ENCODE data around the gene RAB10.
"Not testable (repeated sequence)": the region's sequence is repeated elsewhere in the genome, so short reads cannot be mapped to it uniquely, and the experiment has no call there.

RAB10 gene

GRCh38 chr2:26164641-26165211 lies 130.8 kb downstream of the RAB10 start:
- DNase-seq = no peak

GRCh38 chr2:26165403-26165802 lies 131.5 kb downstream of the RAB10 start:
- no peak for DNase-seq

GRCh38 chr2:26166541-26166940 lies 132.7 kb downstream of the RAB10 start:
- DNase-seq = not testable (repeated sequence)

- DNase-seq = no peak
Observed at GRCh38 chr2:26168785-26169184, 134.9 kb downstream of the RAB10 start.

DNA sequence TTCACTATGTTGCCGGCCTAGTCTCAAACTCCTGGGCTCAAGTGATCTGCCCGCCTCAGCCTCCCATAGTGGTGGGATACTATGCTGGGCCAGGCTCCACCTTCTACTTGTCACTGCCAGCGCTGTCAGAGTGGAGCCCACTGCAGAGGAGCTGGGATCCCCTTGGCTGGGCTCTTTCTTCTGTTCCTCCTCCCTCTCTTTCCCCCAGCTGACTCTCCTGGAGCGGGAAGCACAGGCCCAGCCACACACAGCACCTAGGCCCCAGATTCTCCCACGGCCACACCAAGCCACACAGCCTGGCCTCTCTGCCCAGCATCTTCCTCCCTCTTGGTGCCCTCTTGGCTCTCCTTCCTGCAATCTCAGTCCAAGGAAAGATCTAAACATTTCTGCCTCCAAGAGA lies 135.3 kb downstream of the RAB10 start:
- no peak for DNase-seq

- DNase-seq = no peak
Observed at GRCh38 chr2:26169681-26170414, 136.0 kb downstream of the RAB10 start.

DNA sequence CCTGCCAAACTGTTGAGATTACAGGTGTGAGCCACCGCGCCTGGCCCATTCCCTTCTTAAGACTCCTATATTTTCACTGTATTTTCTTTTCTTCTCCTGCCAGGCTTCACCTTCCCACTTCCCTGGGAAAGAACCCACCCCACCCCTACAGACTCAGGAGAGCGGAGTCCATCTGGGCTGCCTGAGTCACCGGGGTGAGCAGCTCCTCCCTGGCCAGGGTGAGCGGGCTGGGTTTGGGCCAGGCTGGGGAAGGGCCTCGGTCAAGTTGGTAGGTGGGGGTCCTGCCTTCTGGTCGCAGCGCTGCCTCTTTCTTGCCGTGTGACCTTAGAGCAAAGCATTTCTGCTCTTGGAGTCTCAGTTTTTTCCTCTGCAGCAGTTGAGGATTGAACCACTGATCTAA lies 136.9 kb downstream of the RAB10 start:
- DNase-seq = no peak

GRCh38 chr2:26172189-26172870 lies 138.4 kb downstream of the RAB10 start:
- DNase-seq = no peak

DNA sequence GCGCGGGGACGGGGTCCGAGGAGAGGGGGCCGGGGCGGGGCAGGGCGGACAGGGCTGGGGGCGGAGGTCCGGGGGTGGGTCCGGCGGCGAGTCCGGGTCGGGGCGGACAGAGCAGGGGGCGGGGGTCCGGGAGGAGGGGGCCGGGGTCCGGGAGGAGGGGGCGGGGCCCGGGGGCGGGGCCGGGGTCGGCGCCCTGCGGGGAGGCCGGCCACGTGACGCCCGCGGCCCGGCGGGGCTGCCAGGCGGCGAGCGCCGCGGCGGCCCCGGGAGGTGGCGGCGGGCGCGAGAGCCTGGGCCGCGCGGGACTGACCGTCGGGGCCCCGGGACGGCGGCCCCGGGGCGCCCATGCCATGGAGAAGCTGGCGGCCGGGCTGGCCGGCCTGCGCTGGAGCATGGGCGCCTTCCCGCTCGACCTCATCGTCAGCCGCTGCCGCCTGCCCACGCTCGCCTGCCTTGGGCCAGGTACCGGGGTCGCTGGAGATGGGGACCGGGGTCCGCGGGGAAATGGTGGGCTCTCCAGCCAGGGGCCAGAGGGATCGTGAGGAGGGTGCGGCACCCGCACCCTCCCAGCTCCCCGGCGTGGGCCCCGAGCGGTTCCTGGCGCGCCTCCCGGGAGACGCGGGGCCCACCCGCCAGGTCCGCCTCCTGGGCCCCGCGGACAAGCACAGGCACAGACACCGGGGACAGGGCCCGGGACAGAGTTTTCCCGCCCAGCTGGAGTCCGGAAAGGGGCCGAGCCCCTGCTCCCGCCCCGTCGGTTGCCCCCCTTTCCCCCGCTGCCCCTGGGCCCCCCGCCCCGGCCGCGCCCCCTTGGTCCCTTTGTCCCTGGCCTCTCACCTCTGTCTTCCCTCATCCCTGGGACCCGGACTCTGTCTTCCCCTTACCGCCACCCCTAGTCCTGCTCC lies 139.2 kb downstream of the RAB10 start, which contains the start of gene GAREM2:
Gene GAREM2, plus strand, starts transcription at position 218 of the 905 bp plus-strand sequence. Its CDS starts 133 bp downstream, at position 351.
- no peak for DNase-seq

DNA sequence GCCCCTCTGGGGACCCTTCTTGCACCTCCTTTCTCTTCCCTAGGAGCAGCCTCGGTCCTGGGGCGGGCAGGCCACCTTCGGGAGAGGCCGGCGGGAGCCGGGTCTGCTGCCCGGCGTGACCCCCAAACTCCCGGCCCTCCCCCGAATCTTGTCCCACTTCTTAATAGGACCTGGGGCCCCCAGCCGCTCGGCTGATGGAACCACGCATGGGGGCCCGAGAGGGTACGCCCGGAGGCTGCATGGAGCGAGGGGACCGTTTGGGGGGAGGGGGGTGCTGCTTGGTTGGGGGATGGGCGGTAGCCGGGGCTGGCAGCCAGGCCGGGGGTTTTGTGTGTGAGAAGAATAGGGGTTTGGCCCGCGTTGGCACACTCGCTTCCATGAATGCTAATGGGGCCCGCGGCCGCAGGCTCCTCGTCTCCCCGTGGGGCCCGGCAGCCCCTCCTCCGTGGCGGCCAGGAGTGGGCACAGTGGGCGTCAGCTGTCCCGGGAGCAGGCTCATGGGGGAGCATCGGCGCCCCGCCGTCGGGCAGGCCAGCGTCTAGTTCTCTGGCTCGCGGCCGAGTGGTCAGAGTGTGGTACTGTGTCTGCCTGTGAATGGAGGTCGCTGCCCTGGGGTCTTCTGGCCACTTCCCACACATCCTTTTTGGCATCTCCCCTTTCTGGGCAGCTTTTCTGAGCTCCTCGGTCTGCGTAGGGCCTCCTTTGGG lies 140.0 kb downstream of the RAB10 start:
- no peak for DNase-seq

- DNase-seq = no peak
Observed at GRCh38 chr2:26174691-26175465, 141.0 kb downstream of the RAB10 start.

- DNase-seq = no peak
Observed at GRCh38 chr2:26175466-26176278, 141.8 kb downstream of the RAB10 start.

DNA sequence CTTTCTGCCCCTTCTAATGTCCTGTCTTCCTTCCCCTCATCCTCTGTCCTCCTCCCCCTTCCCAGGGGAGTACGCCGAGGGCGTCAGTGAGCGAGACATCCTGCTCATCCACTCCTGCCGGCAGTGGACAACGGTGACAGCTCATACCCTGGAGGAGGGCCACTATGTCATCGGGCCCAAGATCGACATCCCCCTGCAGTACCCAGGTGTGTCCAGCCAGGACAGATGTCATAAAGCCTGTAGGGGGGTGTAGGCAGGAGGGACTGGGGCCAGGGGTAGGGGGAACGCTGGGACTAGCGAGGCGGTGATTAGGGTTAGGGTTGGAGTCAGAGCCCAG lies 142.4 kb downstream of the RAB10 start:
- no peak for DNase-seq

DNA sequence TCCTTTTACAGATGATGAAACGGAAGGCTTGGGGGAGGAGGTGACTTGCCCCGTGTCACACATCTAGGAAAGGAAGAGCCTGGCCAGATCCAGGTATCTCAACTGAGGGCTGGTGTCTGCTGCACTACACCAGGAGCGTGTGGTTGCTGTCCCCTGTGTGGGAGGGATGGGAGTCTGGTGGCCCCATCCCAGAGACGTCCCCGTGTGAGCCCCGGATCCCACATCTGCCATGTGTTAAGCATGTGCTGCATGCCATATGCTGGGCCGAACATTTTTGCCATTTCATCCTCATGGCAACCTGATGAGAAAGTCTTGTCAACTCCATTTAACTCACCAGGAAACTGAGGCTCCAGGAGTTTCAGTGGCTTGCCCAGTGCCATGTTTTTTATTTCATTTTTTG lies 143.2 kb downstream of the RAB10 start:
- no peak for DNase-seq

DNA sequence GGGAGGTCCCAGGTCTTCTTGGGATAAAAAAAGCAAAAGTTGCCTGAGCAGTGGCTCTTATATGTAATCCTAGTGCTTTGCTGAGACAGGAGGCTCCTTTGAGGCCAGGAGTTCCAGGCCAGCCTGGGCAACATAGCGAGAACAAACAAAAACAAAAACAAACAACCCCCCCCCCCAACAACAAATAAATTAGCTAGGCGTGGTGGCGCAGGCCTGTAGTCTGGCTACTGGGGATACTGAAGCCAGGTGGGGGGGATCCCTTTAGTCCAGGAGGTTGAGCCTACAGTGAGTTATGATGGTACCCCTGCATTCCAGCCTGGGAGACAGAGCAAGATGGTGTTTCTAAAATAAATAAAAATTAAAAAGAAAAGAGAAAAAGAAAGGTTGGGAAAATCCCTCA lies 144.4 kb downstream of the RAB10 start:
- no peak for DNase-seq

- DNase-seq = no peak
Observed at GRCh38 chr2:26178746-26179436, 145.0 kb downstream of the RAB10 start.

DNA sequence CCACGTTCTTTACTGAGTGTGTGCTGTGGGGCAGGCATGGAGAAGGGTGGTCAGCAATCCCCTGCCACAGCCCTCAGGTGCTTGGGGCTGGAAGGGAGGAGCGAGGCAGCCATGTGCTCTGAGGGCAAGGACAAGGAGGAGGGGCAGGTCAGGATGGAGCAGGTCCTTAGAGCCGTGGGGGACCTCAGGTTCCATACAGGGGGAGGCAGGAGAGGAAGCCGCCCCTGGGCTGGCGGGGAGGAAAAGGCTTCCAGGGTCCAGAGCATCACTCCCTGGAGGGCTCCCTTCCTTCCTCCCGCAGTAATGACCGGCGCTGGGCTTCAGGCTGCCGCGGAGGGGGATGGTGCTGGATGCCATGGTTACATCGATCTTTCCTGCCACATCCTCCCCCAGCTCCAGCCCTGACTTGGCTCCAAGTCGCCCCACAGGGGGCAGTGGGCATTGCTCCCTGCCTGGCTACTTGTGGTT lies 145.6 kb downstream of the RAB10 start:
- DNase-seq = no peak

DNA sequence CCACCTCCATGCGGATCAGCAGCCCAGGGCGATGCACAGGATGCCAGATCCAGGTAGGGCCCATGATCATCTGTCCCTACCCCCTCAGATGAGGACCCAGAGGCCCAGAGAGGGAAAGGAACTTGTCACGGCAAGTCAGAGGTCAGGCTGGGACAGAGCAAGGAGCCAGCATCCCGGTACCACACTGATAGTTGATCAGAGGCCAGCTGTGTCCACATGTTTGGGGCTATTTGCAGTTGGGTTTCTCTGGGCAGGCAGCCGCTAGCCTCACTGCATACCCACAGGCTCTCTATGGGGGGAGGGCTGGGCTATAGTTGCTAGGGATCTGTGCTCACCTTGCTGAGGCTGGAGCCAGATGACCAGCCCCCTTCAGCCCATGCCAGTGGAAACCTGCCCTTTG lies 148.6 kb downstream of the RAB10 start:
- no peak for DNase-seq

- no peak for DNase-seq
Observed at GRCh38 chr2:26182887-26183630, 149.2 kb downstream of the RAB10 start.

Measured in NCI-H1436 treated with DMSO at 0.1 percent for 48 hours (cell line).